NT2/D1 (cell line): ENCODE data around the gene AGBL1.

ENCODE experiments used
- SUZ12 ChIP-seq: IDR thresholded peaks from 2 replicates; pipeline ENCODE4 v1.6.1; 2011; ENCODE audit not compliant: insufficient read length, insufficient read depth; ENCODE audit errors: extremely low read depth
- YY1 ChIP-seq: IDR thresholded peaks from 2 replicates; pipeline ENCODE4 v1.6.1; 2011; ENCODE audit not compliant: insufficient read length, insufficient read depth
- ZNF274 ChIP-seq: IDR thresholded peaks from 2 replicates; pipeline ENCODE4 v1.6.1; 2011; ENCODE audit warnings: mild to moderate bottlenecking, low read depth, low read length

GRCh38 chr15:87033056-87033455 lies 953.4 kb downstream of the AGBL1 start:
- TF ChIP-seq YY1 (no peak), ZNF274 (no peak), SUZ12 (no peak)
